ENCODE measurements around the gene BRD4. TPM values are rescaled to one million over a fixed set of nuclear protein-coding genes. Genes with fewer than 3 reads are reported as not detected.

Gene BRD4
- total and polyA plus RNA-seq, 10 of the 15 experiments (the other 5 are each of a cell fraction or from before 2014, with no cell fraction given), result 5.3 to 84.4 (median 11.8) TPM

GRCh38 chr19:15268928-15269253 is 63.4 kb downstream of the BRD4 start:
- H2AFZ ChIP-seq (ENCODE audit: control insufficient read depth, low read depth, low read length), result no peak overlapping the region
- ChIA-PET POLR2A (no interaction called here), RAD21 (ENCODE audit: unreplicated experiment) (no interaction called here), CTCF (no interaction called here), SMC1A (ENCODE audit: uncharacterized antibody, unreplicated experiment) (no interaction called here)
- no peak overlapping the region for H3K9ac ChIP-seq (ENCODE audit: control insufficient read depth, insufficient read depth, low read length)
- FAIRE-seq, result no peak
- in situ Hi-C loops (cut with MboI) (loop anchor here (5.0 kb wide), 1 partner anchor 288 kb away; no protein-coding TSS in a partner anchor), intact Hi-C loops (cut with micrococcal nuclease; ENCODE audit: unreplicated experiment) (no loop called here)
- H3K4me3 ChIP-seq, result no peak overlapping the region
- 79% methylated on average over 5 of the region's 5 CpGs for WGBS (ENCODE audit: insufficient coverage, insufficient replicate concordance, low lambda C conversion rate, missing lambda C conversion rate)
- TF ChIP-seq SMAD1 (IDR thresholded peaks at IDR 0.05; ENCODE audit: low read depth, partially characterized antibody) (no peak), KDM1A (IDR thresholded peaks at IDR 0.05; ENCODE audit: borderline replicate concordance) (no peak), TCF7 (IDR thresholded peaks at IDR 0.05; ENCODE audit: borderline replicate concordance) (no peak), YY1 (IDR thresholded peaks at IDR 0.05; ENCODE audit: low read depth, low read length) (no peak), CHD1 (IDR thresholded peaks at IDR 0.05; ENCODE audit: low read depth, low read length) (no peak)
- TF ChIP-seq, protein P1, sequence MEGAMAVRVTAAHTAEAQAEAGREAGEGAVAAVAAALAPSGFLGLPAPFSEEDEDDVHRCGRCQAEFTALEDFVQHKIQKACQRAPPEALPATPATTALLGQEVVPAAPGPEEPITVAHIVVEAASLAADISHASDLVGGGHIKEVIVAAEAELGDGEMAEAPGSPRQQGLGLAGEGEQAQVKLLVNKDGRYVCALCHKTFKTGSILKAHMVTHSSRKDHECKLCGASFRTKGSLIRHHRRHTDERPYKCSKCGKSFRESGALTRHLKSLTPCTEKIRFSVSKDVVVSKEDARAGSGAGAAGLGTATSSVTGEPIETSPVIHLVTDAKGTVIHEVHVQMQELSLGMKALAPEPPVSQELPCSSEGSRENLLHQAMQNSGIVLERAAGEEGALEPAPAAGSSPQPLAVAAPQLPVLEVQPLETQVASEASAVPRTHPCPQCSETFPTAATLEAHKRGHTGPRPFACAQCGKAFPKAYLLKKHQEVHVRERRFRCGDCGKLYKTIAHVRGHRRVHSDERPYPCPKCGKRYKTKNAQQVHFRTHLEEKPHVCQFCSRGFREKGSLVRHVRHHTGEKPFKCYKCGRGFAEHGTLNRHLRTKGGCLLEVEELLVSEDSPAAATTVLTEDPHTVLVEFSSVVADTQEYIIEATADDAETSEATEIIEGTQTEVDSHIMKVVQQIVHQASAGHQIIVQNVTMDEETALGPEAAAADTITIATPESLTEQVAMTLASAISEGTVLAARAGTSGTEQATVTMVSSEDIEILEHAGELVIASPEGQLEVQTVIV (IDR thresholded peaks at IDR 0.05; ENCODE audit: borderline replicate concordance, partially characterized antibody), result no peak
- H3K4me1 ChIP-seq (ENCODE audit: control insufficient read depth, insufficient read depth, low read length), result no peaks in the 10 kb centered on the region
- H3K27ac ChIP-seq (ENCODE audit: control insufficient read depth, insufficient read depth), result no peak overlapping the region
- H3K4me2 ChIP-seq (ENCODE audit: control insufficient read depth, insufficient read depth), result no peak overlapping the region
- peaks cover 28 to 63% of the 10 kb centered on the region in 2 experiments for H3K36me3 ChIP-seq (ENCODE audit: control insufficient read depth in 2 of 2, insufficient read depth in 2 of 2, low read length in 1 of 2)
- peaks cover 13% of the 10 kb centered on the region for H4K20me1 ChIP-seq (ENCODE audit: control insufficient read depth, insufficient read depth)
- ATAC-seq, result no peak
- no peak for DNase-seq (ENCODE audit: low read depth, low spot score)
- peaks cover 22% of the 10 kb centered on the region for H3K79me2 ChIP-seq (ENCODE audit: control insufficient read depth, insufficient read depth, low read length)
- no TSS peak for BruUV-seq (replicated peaks)
- H3K9me3 ChIP-seq (replicated peaks; ENCODE audit: control insufficient read depth, insufficient read depth, low read length), result no peaks in the 10 kb centered on the region
- H3K27me3 ChIP-seq (replicated peaks in 1 of 2; ENCODE audit: control insufficient read depth in 2 of 2, insufficient read depth in 2 of 2, low read length in 1 of 2), result no peaks in the 10 kb centered on the region
